Suppressor macrophage treated with lipopolysaccharide for 1 hour (primary cell): Measurements from ENCODE around the gene DDX43.
"Not testable (repeated sequence)": the region's sequence is repeated elsewhere in the genome, so short reads cannot be mapped to it uniquely, and the experiment has no call there.

Experiments
- DNase-seq, 3 donors: peaks; one replicate each; pipeline ENCODE4 v3.0.0-alpha.2; 2020 to 2022

Gene DDX43

DNA sequence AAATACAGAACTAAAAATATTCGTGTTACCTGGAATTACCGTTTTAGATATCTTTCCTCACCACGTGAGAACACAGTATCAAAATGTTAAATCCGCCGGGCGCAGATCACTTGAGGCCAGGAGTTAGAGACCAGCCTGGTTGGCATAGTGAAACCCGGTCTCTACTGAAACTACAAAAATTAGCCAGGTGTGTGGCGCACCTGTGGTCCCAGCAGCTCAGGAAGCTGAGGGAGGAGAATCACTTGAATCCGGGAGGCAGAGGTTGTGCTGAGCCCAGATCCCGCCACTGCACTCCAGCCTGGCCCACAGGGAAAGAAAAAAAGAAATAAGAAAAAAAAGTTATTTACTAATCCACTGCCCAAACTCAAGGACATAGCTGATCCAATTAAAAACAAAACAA, 4.8 kb upstream of the DDX43 start:
- no peak for DNase-seq

DNA sequence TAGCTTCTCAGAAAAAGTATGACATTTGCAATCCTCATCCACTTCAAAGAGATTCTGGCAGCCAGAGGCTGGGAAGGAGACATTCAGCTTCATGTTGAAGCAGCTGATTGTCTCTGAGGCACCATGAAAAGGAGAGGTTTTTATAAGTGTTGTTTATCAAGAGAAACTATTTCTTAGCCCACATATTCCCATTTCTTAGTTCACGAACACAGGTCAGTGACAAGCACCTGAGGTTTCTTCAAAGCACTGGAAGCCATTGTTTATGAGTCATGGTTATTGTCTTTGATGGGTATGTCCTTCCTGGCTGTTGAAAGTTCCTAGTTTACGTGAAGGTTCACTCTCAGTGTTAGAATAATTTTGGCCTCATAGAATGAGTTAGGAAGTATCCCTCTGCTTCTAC, 3.0 kb upstream of the DDX43 start:
- no peak for DNase-seq

DNA sequence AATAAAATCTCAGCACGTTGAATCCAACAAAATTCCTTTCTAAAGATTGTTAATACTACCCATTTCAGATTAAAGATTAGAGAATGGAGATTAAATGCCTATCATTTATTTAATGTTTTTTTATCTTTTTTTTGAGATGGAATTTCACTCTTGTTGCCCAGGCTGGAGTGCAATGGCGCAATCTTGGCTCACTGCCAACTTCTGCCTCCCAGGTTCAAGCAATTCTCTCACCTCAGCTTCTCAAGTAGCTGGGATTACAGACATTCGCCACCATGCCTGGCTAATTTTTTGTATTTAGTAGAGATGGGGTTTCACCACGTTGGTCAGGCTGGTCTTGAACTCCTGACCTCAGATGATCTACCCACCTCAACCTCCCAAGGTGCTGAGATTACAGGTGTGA, 2.4 kb upstream of the DDX43 start:
- DNase-seq = not testable (repeated sequence)

GRCh38 chr6:73393278-73393677, 1.4 kb upstream of the DDX43 start:
- no peak for DNase-seq

DNA sequence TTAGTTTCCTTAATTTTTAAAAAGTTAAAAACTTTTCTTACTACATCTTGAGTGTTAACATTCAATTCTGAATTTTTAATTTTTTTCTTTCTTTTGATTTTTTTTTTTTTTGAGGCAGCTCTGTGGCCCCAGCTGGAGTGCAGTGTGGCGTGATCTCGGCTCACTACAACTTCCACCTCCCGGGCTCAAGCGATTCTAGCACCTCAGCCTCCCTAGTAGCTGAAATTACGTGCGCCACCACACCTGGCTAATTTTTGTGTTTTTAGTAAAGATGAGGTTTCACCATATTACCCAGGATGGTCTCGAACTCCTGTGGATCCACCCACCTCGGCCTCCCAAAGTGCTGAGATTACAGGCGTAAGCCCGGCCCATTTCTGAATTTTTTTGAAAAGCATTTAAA, 1.2 kb downstream of the DDX43 start:
- DNase-seq = no peak

- DNase-seq = no peak
Measured at GRCh38 chr6:73400656-73401055, 6.0 kb downstream of the DDX43 start.

GRCh38 chr6:73409395-73409794, 14.8 kb downstream of the DDX43 start:
- no peak for DNase-seq

DNA sequence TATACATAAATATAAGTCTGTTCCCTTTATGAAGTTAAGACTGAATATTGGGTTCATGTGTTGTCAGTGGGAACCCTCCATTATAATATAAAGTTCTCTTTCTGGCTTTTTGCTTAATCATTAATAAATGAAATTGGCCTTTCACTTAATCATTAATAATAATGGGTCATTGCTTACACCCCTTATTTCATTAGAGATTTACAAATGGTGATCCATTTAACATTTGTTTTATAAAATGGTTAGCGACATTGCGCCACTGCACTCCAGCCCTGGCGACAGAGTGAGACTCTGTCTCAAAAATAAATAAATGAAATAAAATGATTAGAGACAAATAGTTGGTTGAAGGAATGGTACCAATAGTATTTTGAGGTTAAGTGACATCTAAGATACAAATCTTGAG, 18.5 kb downstream of the DDX43 start:
- DNase-seq = no peak

DNA sequence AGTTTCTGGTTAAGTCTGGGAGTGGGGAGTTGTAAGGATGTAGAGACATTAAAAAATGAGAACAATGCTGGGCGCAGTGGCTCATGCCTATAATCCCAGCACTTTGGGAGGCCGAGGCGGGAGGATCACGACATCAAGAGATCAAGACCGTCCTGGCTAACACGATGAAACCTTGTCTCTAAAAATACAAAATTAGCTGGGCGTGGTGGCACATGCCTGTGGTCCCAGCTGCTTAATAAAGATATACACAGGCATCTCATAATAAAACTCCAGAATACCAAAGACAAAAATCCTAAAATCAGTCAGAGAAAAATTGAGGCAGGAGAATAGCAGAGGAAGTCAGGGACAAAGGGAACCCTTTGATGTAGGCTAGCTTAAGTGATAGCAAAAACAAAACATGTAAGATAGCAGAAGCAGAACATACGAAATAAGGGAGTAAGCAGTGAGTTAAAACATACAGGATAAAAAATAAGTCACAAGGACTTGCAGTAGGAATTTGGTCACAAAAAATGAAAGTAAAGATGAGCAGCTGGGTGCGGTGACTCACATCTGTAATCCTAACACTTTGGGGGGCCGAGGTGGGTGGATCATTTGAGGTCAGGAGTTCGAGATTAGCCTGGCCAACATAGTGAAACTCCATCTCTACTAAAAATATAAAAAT, 23.6 kb downstream of the DDX43 start:
- DNase-seq = no peak

GRCh38 chr6:73421534-73421933, 26.9 kb downstream of the DDX43 start:
- DNase-seq = no peak

DNA sequence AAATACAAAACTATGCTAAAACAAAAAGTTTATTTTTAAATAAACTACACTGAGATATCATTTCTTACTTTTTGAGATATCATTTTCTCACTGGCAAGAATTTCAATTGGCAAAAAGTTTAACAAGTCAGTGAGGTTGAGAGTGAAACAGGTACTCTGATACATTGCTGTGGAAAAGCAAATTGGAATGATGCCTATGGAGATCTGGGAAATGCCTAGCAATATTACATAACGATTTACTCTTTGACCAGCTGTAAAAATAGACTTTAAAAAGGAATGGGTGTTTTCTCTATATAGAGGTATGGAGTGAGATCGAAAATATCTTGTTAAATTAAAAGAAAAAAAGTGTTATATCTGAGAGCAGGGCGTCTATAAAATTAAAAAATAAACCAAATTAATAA, 40.6 kb downstream of the DDX43 start:
- DNase-seq = no peak

DNA sequence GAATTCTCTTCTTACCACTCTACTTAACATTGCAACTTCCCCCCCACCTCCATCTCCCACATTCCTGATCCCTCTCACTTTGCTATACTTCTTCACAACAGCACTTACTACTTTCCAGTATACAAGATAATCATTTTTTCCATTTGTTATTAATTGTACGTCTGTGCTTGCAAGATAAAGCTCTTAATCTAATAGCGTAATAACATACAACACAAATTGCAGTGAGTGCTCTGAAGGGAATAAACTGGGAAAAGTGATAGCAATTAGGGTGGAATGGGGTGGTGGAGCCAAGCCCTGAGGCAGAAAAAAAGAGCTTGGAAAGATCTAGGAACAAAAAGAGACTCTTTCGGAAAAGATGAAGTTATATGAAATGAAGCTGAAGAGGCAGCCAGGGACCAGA, 48.9 kb downstream of the DDX43 start:
- no peak for DNase-seq

GRCh38 chr6:73451223-73452106, 56.8 kb downstream of the DDX43 start:
- peak; percentile 47 to 65 (median 52) for DNase-seq

GRCh38 chr6:73452107-73452461, 57.5 kb downstream of the DDX43 start, which contains the start of gene CGAS:
Gene CGAS (minus strand): TSS chr6:73452297. CDS start chr6:73452181, 116 bp downstream.
- peak; percentile 95 to 97 (median 96) for DNase-seq

GRCh38 chr6:73455865-73456629, 61.4 kb downstream of the DDX43 start:
- DNase-seq = peak; percentile 65 to 85 (median 84)

GRCh38 chr6:73459474-73459873, 64.8 kb downstream of the DDX43 start:
- DNase-seq = not testable (repeated sequence)

DNA sequence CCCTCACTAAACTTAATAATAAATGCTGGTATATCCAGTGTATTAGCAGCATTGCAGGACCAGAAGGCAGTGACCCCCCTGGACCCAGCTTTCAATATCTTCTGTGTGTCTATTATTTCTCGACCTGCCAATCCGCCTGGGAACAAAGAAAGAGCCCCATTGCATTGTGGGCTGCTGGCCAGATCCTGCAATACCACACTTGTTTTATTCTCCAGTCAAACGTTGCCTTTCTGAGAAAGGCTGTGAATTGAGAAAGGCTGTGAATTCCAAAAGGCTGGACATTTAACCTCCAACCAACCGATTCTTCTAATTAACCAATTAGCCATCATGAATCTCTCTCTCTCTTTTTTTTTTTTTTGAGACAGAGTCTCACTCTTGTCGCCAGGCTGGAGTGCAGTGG, 65.4 kb downstream of the DDX43 start:
- peak; percentile 35 to 59 (median 40) for DNase-seq

- peak; percentile 93 to 94 (median 93) for DNase-seq
Measured at GRCh38 chr6:73461537-73462350, 67.1 kb downstream of the DDX43 start, which contains the start of gene MTO1. Gene MTO1 (plus strand): TSS chr6:73461737. CDS start chr6:73461855, 118 bp downstream.
